ENCODE results near the gene POLR2I.

GRCh38 chr19:36139120-36139472 lies 24.4 kb upstream of the POLR2I start:
- TF ChIP-seq EZH2 (IDR thresholded peaks at IDR 0.05; ENCODE audit: low read length, unreplicated experiment) = no peak
- no peak for TF ChIP-seq CTCF (conservative IDR thresholded peaks at IDR 0.05; ENCODE audit: low read depth, low read length)
- no peak for TF ChIP-seq EZH2phosphoT487 (IDR thresholded peaks at IDR 0.05; ENCODE audit: borderline replicate concordance, low read length)

All from PC-3 (cell line).